HEK293 (cell line): ENCODE measurements around the gene ARHGAP6.

ENCODE experiments used
- CTCF ChIA-PET: fragments of 350-600 bp; formaldehyde crosslinking; extraction: SDS; loops from one replicate; lab custom pipeline; 2021; ENCODE audit warnings: antibody characterized with exemption; lab: Yijun Ruan, JAX
- POLR2A ChIA-PET: fragments of 300-600 bp; formaldehyde crosslinking; extraction: SDS; loops from one replicate; lab custom pipeline; 2020; ENCODE audit warnings: antibody characterized with exemption, inconsistent platforms; lab: Yijun Ruan, JAX
- H3K27ac ChIP-seq: fragments of 200-500 bp; sonication (Bioruptor generic); 2 replicates; pipeline ENCODE4 v1.5.1; 2014; ENCODE audit warnings: low read depth, low read length, control low read depth, inconsistent platforms; ENCODE audit errors: extremely low read depth
- H3K36me3 ChIP-seq, 2 experiments: fragments of 200-500 bp in 1 of 2; sonication (Bioruptor generic) in 1 of 2; 1 replicate in 1 of 2; 2 replicates in 1 of 2; pipeline ENCODE4 v1.5.1; 2014 to 2017; ENCODE audit warnings: inconsistent platforms in 2 of 2, low read length in 2 of 2; ENCODE audit not compliant: control insufficient read depth in 2 of 2, insufficient read depth in 1 of 2
- H3K4me1 ChIP-seq: fragments of 200-500 bp; sonication (Bioruptor generic); 2 replicates; pipeline ENCODE4 v1.5.1; 2014; ENCODE audit warnings: mild to moderate bottlenecking, low read length, inconsistent platforms; ENCODE audit not compliant: control insufficient read depth, insufficient read depth
- H3K4me3 ChIP-seq: 2 replicates; pipeline ENCODE4 v1.5.1; 2011; ENCODE audit warnings: low read depth, mild to moderate bottlenecking, control low read depth, low read length, moderate library complexity
- H3K9me3 ChIP-seq: fragments of 200-500 bp; sonication (Bioruptor generic); 2 replicates; pipeline ENCODE4 v1.5.1; 2014; ENCODE audit warnings: low read depth, low read length, inconsistent platforms; ENCODE audit not compliant: control insufficient read depth, insufficient read depth
- HOXC10 ChIP-seq: sonication (generic); formaldehyde crosslinking; IDR thresholded peaks from 2 replicates; pipeline ENCODE4 v1.8.1; 2023; ENCODE audit warnings: mild to moderate bottlenecking, missing genetic modification reagents
- KLF9 ChIP-seq: fragments of 450-650 bp; formaldehyde crosslinking; IDR thresholded peaks from 2 replicates; pipeline ENCODE4 v1.5.1; 2016; ENCODE audit warnings: missing biosample characterization, missing genetic modification characterization, low read depth
- SP2 ChIP-seq: fragments of 450-650 bp; formaldehyde crosslinking; IDR thresholded peaks from 2 replicates; pipeline ENCODE4 v1.5.1; 2016; ENCODE audit warnings: missing biosample characterization, missing genetic modification characterization
- ZNF114 ChIP-seq: fragments of 450-650 bp; formaldehyde crosslinking; IDR thresholded peaks from 2 replicates; pipeline ENCODE4 v1.5.0; 2017; ENCODE audit warnings: missing biosample characterization, missing genetic modification characterization
- ZNF214 ChIP-seq: fragments of 450-650 bp; formaldehyde crosslinking; IDR thresholded peaks from 2 replicates; pipeline ENCODE4 v1.5.1; 2017; ENCODE audit warnings: missing biosample characterization, mild to moderate bottlenecking, missing genetic modification characterization, borderline replicate concordance
- ZNF24 ChIP-seq: fragments of 450-650 bp; formaldehyde crosslinking; IDR thresholded peaks from 2 replicates; pipeline ENCODE4 v1.5.1; 2016; ENCODE audit warnings: missing biosample characterization, missing genetic modification characterization
- ZNF274 ChIP-seq, 2 experiments: fragments of 200-500 bp in 1 of 2; fragments of 450-650 bp in 1 of 2; sonication (Bioruptor generic) in 1 of 2; formaldehyde crosslinking in 1 of 2; IDR thresholded peaks; 2 replicates each; pipeline versions ENCODE4 v1.5.1 to v1.6.1; 2014 to 2016; ENCODE audit warnings: borderline replicate concordance in 1 of 2, inconsistent platforms in 1 of 2, low read length in 1 of 2, missing biosample characterization in 1 of 2, missing genetic modification characterization in 1 of 2
- ZNF433 ChIP-seq: fragments of 450-650 bp; formaldehyde crosslinking; IDR thresholded peaks from 2 replicates; pipeline ENCODE4 v1.5.1; 2016; ENCODE audit warnings: missing biosample characterization, missing genetic modification characterization, low read depth
- ZNF600 ChIP-seq: fragments of 450-650 bp; formaldehyde crosslinking; IDR thresholded peaks from 2 replicates; pipeline ENCODE4 v1.5.1; 2016; ENCODE audit warnings: missing biosample characterization, missing genetic modification characterization
- ZNF623 ChIP-seq: fragments of 450-650 bp; formaldehyde crosslinking; IDR thresholded peaks from 2 replicates; pipeline ENCODE4 v1.5.1; 2016; ENCODE audit warnings: missing biosample characterization, missing genetic modification characterization
- ZNF777 ChIP-seq: fragments of 450-650 bp; formaldehyde crosslinking; IDR thresholded peaks from 2 replicates; pipeline ENCODE4 v1.5.1; 2017; ENCODE audit warnings: missing biosample characterization, missing genetic modification characterization, borderline replicate concordance
- ZNF785 ChIP-seq: fragments of 450-650 bp; formaldehyde crosslinking; IDR thresholded peaks from 2 replicates; pipeline ENCODE4 v1.5.1; 2016; ENCODE audit warnings: missing biosample characterization, missing genetic modification characterization
- TF ChIP-seq, protein P1 (sequence below): fragments of 450-650 bp; formaldehyde crosslinking; IDR thresholded peaks from 2 replicates; pipeline ENCODE4 v1.5.1; 2016; ENCODE audit warnings: missing biosample characterization, missing genetic modification characterization, borderline replicate concordance
- TF ChIP-seq, protein P2 (sequence below): fragments of 450-650 bp; formaldehyde crosslinking; IDR thresholded peaks from 2 replicates; pipeline ENCODE4 v1.5.0; 2017; ENCODE audit warnings: missing biosample characterization, missing genetic modification characterization, borderline replicate concordance
- TF ChIP-seq, protein P3 (sequence below): fragments of 450-650 bp; formaldehyde crosslinking; IDR thresholded peaks from 2 replicates; pipeline ENCODE4 v1.5.1; 2017; ENCODE audit warnings: missing biosample characterization, missing genetic modification characterization
- TF ChIP-seq, protein P4 (sequence below): fragments of 450-650 bp; formaldehyde crosslinking; IDR thresholded peaks from 2 replicates; pipeline ENCODE4 v1.5.1; 2016; ENCODE audit warnings: missing biosample characterization, missing genetic modification characterization
- TF ChIP-seq, protein P5 (sequence below): fragments of 450-650 bp; formaldehyde crosslinking; IDR thresholded peaks from 2 replicates; pipeline ENCODE4 v1.5.1; 2017; ENCODE audit warnings: missing biosample characterization, mild to moderate bottlenecking, missing genetic modification characterization, moderate library complexity
- TF ChIP-seq, protein P6 (sequence below): fragments of 450-650 bp; formaldehyde crosslinking; IDR thresholded peaks from 2 replicates; pipeline ENCODE4 v1.5.1; 2016; ENCODE audit warnings: missing biosample characterization, missing genetic modification characterization

Gene ARHGAP6

DNA sequence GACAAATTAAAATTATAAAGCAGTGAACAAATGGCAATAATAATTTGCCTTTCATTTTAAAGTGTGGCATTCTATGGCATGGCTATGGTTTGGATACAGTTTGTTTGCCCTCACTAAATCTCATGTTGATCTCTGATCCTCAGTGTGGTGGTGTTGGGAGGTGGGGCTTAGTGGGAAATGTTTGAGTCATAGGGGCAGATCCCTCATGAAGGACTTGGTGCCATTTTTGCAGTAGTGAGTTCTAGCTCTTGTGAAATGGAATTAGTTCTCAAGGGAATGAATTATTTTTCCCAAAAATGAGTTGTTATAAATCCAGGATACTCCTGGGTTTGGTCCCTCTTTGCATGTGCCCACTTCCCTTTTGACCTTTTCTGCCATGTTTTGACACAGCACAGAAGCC lies 191.1 kb downstream of the ARHGAP6 start:
- Histone ChIP-seq H3K9me3 (no peaks in the 10 kb centered on the region), H3K27ac (no peak overlapping the region), H3K36me3 (no peaks in the 10 kb centered on the region), H3K4me3 (no peak overlapping the region), H3K4me1 (no peaks in the 10 kb centered on the region)
- POLR2A ChIA-PET = interaction anchor here (0.7 kb wide), 1 partner anchor 487 kb away, joined by 3 read pairs; no protein-coding TSS in a partner anchor
- CTCF ChIA-PET = no interaction called here
- TF ChIP-seq, protein P1, sequence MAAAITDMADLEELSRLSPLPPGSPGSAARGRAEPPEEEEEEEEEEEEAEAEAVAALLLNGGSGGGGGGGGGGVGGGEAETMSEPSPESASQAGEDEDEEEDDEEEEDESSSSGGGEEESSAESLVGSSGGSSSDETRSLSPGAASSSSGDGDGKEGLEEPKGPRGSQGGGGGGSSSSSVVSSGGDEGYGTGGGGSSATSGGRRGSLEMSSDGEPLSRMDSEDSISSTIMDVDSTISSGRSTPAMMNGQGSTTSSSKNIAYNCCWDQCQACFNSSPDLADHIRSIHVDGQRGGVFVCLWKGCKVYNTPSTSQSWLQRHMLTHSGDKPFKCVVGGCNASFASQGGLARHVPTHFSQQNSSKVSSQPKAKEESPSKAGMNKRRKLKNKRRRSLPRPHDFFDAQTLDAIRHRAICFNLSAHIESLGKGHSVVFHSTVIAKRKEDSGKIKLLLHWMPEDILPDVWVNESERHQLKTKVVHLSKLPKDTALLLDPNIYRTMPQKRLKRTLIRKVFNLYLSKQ = no peak
- TF ChIP-seq, protein P2, sequence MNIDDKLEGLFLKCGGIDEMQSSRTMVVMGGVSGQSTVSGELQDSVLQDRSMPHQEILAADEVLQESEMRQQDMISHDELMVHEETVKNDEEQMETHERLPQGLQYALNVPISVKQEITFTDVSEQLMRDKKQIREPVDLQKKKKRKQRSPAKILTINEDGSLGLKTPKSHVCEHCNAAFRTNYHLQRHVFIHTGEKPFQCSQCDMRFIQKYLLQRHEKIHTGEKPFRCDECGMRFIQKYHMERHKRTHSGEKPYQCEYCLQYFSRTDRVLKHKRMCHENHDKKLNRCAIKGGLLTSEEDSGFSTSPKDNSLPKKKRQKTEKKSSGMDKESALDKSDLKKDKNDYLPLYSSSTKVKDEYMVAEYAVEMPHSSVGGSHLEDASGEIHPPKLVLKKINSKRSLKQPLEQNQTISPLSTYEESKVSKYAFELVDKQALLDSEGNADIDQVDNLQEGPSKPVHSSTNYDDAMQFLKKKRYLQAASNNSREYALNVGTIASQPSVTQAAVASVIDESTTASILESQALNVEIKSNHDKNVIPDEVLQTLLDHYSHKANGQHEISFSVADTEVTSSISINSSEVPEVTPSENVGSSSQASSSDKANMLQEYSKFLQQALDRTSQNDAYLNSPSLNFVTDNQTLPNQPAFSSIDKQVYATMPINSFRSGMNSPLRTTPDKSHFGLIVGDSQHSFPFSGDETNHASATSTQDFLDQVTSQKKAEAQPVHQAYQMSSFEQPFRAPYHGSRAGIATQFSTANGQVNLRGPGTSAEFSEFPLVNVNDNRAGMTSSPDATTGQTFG (tag by site-specific recombination) = no peak
- no peak for TF ChIP-seq ZNF623 (tag by site-specific recombination)
- no peak for TF ChIP-seq SP2 (tag by site-specific recombination)
- no peak for TF ChIP-seq ZNF114 (tag by site-specific recombination)
- TF ChIP-seq ZNF274 (IDR thresholded peaks at IDR 0.05; ENCODE audit: low read length) = no peak
- TF ChIP-seq ZNF274 (tag by site-specific recombination; IDR thresholded peaks at IDR 0.05; ENCODE audit: borderline replicate concordance) = no peak
- no peak for TF ChIP-seq ZNF24 (tag by site-specific recombination)
- TF ChIP-seq ZNF600 = no peak
- no peak for TF ChIP-seq HOXC10 (CRISPR knock-in tag)
- no peak for TF ChIP-seq KLF9
- TF ChIP-seq, protein P3, sequence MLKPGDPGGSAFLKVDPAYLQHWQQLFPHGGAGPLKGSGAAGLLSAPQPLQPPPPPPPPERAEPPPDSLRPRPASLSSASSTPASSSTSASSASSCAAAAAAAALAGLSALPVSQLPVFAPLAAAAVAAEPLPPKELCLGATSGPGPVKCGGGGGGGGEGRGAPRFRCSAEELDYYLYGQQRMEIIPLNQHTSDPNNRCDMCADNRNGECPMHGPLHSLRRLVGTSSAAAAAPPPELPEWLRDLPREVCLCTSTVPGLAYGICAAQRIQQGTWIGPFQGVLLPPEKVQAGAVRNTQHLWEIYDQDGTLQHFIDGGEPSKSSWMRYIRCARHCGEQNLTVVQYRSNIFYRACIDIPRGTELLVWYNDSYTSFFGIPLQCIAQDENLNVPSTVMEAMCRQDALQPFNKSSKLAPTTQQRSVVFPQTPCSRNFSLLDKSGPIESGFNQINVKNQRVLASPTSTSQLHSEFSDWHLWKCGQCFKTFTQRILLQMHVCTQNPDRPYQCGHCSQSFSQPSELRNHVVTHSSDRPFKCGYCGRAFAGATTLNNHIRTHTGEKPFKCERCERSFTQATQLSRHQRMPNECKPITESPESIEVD (tag by site-specific recombination) = no peak
- TF ChIP-seq ZNF785 (tag by site-specific recombination) = no peak
- TF ChIP-seq ZNF214 = no peak
- TF ChIP-seq, protein P4, sequence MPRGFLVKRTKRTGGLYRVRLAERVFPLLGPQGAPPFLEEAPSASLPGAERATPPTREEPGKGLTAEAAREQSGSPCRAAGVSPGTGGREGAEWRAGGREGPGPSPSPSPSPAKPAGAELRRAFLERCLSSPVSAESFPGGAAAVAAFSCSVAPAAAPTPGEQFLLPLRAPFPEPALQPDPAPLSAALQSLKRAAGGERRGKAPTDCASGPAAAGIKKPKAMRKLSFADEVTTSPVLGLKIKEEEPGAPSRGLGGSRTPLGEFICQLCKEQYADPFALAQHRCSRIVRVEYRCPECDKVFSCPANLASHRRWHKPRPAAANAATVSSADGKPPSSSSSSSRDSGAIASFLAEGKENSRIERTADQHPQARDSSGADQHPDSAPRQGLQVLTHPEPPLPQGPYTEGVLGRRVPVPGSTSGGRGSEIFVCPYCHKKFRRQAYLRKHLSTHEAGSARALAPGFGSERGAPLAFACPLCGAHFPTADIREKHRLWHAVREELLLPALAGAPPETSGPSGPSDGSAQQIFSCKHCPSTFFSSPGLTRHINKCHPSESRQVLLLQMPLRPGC = no peak
- TF ChIP-seq ZNF433 (tag by site-specific recombination) = no peak
- TF ChIP-seq, protein P5, sequence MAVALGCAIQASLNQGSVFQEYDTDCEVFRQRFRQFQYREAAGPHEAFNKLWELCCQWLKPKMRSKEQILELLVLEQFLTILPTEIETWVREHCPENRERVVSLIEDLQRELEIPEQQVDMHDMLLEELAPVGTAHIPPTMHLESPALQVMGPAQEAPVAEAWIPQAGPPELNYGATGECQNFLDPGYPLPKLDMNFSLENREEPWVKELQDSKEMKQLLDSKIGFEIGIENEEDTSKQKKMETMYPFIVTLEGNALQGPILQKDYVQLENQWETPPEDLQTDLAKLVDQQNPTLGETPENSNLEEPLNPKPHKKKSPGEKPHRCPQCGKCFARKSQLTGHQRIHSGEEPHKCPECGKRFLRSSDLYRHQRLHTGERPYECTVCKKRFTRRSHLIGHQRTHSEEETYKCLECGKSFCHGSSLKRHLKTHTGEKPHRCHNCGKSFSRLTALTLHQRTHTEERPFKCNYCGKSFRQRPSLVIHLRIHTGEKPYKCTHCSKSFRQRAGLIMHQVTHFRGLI (tag by site-specific recombination) = no peak
- TF ChIP-seq, protein P6, sequence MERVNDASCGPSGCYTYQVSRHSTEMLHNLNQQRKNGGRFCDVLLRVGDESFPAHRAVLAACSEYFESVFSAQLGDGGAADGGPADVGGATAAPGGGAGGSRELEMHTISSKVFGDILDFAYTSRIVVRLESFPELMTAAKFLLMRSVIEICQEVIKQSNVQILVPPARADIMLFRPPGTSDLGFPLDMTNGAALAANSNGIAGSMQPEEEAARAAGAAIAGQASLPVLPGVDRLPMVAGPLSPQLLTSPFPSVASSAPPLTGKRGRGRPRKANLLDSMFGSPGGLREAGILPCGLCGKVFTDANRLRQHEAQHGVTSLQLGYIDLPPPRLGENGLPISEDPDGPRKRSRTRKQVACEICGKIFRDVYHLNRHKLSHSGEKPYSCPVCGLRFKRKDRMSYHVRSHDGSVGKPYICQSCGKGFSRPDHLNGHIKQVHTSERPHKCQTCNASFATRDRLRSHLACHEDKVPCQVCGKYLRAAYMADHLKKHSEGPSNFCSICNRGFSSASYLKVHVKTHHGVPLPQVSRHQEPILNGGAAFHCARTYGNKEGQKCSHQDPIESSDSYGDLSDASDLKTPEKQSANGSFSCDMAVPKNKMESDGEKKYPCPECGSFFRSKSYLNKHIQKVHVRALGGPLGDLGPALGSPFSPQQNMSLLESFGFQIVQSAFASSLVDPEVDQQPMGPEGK = no peak
- TF ChIP-seq ZNF777 (tag by site-specific recombination) = no peak
